Measurements from ENCODE around the gene EN2.

- TF ChIP-seq CTCF (IDR thresholded peaks at IDR 0.05) (no peak), POLR2A (IDR thresholded peaks at IDR 0.05) (no peak)
Observed at GRCh38 chr7:155418941-155419755, 38.8 kb upstream of the EN2 start.
